ENCODE measurements around the gene NOP56.
A peak's percentile ranks its signal among the peaks of the same experiment; 100 is the strongest.

NOP56 gene

DNA sequence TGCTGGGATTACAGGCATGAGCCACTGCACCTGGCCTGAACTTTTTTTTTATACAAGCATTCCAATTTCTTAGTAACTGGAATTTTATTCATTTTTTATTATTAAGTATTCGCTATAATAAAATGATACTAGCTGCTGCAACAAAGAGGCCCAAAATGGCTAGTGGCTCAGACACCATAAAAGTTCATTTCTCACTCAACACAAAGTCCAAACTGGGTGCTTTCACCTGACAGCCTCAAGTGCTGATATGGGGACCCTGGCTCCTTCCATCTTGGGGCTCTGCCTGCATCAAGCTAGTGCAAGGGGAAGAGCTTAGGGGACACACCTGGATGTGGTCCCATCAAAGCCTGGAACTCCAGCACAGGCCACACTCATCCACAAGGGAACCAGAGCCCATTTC, 12.2 kb upstream of the NOP56 start:
- no peak for DNase-seq (ENCODE audit: low read depth in 2 of 3, low spot score in 1 of 3)

DNA sequence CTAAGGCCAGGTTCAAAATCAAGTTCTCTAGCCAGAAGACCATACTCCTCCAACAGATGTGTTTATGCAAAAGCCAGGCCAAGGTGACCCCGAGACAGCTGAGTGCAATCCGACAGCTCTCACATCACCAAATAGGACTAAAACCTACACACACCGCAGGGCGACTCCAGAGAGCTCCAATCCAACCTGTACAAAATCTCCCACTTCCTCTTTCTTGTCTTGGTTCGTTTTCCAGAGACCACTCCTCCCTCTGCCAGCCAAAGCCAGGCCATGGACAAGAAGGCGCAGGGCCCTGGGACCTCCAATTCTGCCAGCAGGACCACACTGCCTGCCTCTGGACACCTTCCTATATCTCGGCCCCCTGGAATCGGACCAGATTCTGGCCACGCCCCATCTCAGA, 11.5 kb upstream of the NOP56 start:
- no peak for DNase-seq (ENCODE audit: low read depth in 2 of 3, low spot score in 1 of 3)

DNA sequence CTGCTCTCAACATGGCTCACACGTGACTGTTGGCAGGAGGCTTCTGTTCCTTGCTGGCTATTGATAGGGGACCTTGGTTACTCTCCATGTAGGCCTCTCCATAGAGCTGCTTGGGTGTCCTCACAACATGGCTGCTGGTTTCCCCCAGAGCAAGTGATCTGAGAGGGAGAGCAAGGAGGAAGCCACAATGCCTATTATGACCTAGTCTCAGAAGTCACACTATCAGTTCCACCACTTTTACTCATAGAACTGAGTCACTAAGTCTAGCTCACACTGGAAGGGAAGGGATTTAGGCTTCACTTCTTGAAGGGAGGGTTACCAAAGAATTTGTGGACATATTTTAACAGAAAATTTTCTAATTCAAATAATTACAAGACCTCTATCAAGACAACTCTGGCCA, 8.7 kb upstream of the NOP56 start:
- no peak for DNase-seq (ENCODE audit: low read depth in 2 of 3, low spot score in 1 of 3)

DNA sequence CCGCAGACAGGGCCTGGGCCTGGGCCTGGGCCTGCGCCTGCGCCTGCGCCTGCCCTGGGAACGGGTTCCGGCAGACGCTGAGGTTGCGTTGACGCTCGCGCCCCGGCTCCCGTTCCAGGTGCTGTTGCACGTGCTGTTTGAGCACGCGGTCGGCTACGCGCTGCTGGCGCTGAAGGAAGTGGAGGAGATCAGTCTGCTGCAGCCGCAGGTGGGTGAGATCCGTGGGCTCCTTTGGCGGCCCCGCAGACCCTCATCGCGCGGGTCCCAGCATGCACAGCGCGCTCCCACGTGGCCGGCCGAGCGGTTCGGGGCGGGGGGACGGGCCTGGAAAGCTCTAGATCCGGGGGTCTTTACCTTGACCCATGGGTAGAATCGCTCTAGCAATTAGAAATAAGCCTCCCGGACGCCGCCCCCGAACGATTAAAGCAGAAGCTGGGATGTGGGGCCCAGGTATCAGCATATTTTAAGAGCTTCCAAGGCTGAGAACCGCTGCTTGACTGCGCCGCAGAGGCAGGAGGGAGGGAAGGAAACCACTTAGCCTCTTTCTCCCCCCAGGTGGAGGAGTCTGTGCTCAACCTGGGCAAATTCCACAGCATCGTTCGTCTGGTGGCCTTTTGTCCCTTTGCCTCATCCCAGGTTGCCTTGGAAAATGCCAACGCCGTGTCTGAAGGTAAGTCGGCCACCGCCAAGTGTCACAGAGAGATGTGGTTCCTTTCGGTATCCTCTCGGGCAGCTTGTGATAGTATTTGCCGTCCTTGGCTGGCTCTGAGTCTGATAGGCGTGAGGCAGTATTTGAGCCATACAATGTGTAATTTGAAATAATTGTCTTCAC, 508 bp downstream of the NOP56 start:
- DNase-seq (ENCODE audit: low read depth in 2 of 3, low spot score in 1 of 3): no peak

DNA sequence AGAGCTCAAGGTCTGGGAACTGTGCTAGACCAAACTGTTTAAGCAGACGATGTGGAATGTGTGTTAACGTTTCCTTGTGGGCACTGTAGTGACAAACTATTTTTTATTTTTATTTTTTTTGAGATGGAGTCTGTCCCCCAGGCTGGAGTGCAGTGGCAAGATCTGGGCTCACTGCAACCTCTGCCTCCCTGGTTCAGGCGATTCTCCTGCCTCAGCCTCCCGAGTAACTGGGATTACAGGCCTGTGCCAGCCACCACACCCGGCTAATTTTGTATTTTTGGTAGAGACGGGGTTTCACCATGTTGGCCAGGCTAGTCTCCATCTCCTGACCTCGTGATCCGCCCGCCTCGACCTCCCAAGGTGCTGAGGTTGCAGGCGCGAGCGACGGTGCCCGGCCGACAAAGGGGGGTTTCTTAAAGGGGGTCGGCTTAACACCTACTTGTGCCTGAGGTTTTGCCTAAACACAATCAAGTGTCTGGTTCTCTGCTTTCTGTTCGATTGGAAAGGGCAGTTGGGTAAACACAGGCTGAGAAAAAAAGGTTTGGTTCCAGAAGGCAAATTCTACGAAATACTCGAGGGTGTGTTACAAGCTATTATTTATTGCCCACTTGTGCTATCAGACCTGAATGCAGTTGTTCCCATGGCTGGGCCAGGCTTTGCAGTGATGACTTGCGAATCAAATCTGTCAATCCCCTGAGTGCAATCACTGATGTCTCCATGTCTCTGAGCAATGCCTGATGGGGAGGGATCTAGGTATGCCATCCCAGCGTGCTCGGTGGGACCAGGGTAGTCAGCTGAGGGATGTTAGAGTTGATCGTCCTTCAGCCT, 1.3 kb downstream of the NOP56 start:
- DNase-seq (ENCODE audit: low read depth in 2 of 3, low spot score in 1 of 3): no peak

DNA sequence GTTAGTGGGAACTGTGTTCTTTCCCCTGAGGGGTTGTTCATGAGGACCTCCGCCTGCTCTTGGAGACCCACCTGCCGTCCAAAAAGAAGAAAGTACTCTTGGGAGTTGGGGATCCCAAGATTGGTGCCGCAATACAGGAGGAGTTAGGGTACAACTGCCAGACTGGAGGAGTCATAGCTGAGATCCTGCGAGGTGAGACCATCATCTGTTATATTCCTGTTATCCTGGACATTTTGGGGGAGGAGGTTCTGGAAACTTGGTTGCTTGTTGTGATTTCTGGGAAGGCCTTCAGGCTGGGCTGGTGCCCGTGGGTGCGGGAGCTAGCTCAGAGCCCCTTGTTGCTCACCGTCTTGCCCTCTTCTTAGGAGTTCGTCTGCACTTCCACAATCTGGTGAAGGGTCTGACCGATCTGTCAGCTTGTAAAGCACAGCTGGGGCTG, 2.0 kb downstream of the NOP56 start:
- no peak for DNase-seq (ENCODE audit: low read depth in 2 of 3, low spot score in 1 of 3)

DNA sequence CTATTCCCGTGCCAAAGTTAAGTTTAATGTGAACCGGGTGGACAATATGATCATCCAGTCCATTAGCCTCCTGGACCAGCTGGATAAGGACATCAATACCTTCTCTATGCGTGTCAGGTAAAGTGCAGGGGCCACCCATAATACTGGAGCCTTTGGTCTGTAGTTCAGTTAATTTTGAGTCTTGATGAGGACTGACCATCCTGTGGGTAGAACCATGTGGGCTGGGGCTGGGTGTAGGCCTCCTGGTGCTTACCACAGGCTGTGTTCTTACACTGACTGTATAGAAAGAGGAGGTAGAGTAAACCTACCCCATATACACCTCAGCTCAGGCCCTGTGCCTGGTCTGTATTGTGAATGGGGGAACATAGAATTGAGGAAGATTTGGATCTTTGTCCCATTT, 2.4 kb downstream of the NOP56 start:
- no peak for DNase-seq (ENCODE audit: low read depth in 2 of 3, low spot score in 1 of 3)

DNA sequence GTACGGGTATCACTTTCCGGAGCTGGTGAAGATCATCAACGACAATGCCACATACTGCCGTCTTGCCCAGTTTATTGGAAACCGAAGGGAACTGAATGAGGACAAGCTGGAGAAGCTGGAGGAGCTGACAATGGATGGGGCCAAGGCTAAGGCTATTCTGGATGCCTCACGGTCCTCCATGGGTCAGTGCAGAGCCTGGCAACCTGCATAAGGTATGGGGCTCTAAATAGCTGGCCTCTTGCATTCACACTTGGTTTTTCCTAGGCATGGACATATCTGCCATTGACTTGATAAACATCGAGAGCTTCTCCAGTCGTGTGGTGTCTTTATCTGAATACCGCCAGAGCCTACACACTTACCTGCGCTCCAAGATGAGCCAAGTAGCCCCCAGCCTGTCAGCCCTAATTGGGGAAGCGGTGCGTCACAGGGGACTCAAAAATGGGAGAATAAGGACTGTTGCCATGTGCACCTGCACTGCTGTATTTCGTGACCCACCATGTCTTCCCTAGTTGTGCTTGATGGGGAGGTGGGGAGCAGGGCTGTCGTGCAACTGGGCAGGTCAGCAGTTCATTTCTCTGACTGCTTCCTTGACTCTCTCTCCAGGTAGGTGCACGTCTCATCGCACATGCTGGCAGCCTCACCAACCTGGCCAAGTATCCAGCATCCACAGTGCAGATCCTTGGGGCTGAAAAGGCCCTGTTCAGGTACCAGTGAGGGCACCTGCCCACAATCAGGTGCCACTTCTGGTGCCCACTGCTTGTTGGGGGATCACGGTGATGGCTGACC, 3.1 kb downstream of the NOP56 start:
- DNase-seq (ENCODE audit: low read depth in 2 of 3, low spot score in 1 of 3): no peak

DNA sequence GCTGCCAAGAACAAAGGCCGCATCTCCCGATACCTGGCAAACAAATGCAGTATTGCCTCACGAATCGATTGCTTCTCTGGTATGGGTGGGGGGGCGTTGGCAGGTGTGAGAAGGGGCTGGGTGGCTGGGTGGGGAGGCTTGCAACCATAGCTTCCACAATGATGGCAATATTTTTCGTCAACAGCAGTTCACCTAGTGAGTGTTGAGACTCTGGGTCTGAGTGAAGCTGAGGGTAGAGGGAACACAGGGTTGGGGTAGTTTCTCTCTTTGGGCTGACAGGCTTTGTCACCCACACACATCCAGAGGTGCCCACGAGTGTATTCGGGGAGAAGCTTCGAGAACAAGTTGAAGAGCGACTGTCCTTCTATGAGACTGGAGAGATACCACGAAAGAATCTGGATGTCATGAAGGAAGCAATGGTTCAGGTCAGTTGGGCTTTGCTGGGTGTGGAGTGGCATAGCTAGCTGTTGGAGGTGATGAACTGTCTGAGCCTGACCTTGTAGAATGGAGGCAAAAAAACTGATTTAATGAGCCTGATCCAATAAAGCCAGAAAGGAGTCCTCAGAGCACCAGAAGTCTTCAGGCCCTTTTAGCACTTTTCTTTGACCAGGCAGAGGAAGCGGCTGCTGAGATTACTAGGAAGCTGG, 4.2 kb downstream of the NOP56 start:
- DNase-seq (ENCODE audit: low read depth in 2 of 3, low spot score in 1 of 3): no peak

DNA sequence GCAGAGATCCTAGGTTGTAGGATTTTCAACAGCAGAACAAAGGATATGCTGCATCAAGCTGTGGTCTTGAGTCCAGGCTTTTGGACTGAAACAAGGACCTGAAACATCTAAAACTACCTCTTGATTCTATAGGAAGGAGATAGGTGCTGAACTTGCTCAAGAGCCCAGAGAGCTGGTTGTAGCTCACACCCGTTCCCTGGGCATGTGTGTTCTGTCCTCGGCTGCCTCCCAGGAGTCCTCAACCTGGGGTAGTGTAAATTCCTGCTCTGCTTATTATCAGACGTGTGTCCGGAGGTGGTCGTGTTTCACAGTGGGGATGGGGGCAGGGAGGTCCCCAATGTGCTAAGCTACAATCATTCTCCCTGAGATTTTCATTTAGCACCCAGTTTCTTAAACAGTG, 4.8 kb downstream of the NOP56 start:
- no peak for DNase-seq (ENCODE audit: low read depth in 2 of 3, low spot score in 1 of 3)

DNA sequence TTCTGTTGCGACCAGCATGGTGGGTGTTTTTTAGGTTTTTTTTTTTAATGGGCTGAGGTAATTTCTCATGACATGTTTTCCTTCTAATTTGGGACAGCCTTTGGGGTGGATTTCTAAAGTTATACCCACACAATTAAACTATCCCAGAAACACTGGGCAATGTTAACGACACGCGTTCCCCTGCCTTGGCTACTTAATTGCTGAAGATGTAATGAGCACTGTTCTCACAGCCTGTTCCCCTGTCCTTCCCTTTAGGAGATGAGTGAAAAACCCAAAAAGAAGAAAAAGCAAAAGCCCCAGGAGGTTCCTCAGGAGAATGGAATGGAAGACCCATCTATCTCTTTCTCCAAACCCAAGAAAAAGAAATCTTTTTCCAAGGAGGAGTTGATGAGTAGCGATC, 5.2 kb downstream of the NOP56 start:
- no peak for DNase-seq (ENCODE audit: low read depth in 2 of 3, low spot score in 1 of 3)

DNA sequence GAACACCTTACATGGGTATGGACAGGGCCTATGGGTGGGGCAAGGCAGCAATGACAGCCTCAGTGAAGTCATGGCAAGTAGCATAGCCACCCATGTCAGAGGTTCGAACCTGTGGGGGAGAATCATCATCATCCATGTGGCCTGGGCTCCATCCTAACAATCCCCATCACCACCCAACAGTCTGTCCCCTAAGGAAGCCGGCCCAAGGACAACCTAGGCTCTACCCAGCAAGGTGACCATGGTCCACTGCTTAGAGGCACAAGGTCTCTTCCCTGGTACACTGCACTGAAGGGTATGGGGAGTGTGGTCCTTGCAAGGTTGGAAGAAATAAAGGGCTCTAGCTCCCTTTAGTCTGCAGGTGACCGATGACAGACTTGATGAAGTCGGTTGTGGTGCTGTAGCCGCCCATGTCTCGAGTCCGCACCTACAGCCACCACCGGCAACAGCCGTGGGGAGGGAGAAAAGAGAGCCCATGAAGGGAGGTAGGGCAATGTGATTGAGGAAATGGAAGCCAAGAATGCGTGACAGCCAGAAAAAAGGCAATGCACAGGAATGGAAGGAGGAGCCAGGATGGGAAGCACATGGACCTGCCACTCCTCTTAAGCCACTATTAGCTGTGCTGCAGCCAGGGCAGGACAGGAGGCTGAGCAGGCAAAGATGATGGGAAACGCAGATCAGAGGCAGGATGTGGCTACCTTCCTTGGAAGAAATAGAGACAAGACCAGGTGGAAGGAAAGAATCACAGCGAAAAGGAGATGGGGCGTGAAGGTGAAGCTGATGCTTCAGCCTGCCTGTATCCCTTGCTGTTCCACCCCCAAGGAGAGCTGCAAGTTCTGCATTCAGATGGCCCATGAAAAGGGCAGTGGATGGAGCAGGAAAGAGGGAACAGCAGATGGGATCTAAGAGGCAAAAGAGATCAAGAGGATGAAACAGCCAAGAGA, 6.3 kb downstream of the NOP56 start:
- DNase-seq (ENCODE audit: low read depth in 2 of 3, low spot score in 1 of 3): no peak

DNA sequence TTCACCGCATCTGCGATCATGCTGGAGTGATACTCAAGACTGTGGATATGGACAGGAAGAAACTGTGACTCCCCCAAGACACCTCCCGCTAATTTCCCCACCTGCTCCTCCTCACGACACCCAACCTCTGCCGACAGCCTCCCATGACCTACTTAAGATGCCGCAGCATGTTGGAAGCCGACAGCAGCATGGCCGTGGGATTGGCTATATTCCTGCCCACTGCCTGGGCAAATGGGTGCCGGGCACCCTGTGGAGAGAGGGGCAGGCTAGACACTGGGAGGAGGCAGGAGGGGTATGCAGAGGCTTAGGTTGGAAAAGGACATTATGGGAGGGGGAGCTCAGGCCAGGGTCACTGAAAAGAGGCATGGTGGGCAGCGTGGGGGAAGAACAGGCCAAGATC, 7.1 kb downstream of the NOP56 start:
- no peak for DNase-seq (ENCODE audit: low read depth in 2 of 3, low spot score in 1 of 3)

DNA sequence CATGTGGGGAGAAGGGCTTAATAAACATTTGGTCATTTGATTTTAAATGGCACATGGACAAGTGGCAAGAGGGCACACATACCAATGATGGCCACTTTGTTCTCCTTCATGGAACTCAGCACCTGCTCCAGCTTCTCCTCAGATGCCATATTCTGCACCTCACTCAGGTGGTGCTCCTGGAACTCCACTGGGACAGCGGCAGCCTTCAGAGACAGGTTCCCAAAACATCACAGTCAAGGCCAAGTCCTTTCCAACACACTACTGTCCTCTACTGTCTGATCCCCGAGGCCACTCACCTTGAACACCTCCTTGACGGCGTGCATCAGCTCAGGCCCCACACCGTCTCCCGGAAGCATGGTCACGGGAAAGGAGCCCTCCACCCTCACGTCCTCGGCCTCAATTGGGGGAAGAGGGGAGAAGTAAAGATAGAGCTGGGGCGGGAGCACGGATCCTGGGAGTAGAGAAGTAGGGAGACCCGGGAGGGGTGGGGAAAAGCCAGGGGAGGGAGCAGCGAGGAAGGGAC, 11.0 kb downstream of the NOP56 start:
- DNase-seq (ENCODE audit: low read depth in 2 of 3, low spot score in 1 of 3): no peak

DNA sequence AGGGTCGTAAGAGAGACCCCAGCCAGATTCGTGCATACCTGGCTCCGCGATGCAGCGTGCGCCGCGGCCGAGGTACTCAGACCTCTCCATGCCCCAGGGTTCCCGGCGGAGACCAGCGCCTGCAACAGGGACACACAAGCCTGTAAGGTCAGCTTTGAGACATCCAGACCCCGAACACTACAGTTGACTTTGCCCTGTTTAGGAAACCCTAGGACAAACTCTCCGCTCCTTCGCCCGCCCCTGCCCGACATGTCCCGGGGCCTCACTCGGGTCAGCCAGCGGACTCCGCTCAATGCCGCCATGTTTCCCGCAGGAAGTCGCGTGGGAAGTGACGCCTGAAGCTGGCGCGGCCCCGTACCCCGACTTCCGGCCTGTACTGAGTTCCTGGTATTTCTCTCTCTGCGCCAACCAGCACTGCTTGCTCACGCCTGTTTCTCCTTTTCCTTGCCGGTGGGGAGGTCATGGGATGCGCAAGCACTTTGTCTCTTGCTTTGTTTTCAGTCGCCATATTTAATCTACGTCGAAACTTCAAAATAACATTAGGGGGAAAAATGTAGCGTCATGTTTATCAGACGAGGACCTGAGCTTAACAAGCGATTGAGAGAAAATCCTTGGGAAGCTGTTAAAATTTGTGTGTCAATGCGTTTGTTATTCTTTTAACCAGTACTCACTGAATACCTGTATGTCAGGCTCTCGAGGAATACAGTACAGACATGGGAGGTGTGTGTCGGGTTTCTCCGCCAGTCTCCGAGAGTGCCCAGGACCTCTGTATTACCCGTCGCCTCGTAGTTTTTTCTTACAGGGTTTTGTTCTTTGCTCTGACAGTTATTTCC, 11.7 kb downstream of the NOP56 start, which contains the start of gene IDH3B:
TSS of gene IDH3B (minus strand) at position 330 of the 833 bp plus-strand sequence. CDS start at position 302, 28 bp downstream.
- DNase-seq (ENCODE audit: low read depth in 2 of 3, low spot score in 1 of 3): peak; percentile 84 to 87 (median 87)

DNA sequence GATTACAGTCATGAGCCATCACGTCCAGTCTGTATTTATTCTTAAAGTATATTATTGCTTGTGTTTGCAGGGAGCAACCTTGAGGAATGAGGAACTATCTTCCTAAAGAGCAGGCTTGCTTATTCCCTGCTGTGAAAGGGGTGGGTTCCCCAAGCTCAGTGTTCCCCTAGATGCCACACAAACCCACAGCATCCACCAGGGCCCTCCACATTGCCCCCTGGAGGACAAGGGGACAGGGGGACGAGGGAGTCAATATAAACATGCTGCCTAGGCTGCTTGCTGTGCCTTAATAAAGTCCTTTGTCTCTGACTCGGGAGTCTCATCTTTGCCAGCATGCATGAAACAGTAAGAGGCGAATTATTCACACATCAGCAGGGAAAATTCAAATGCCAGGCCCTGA, 19.5 kb downstream of the NOP56 start:
- DNase-seq (ENCODE audit: low read depth in 2 of 3, low spot score in 1 of 3): no peak

DNA sequence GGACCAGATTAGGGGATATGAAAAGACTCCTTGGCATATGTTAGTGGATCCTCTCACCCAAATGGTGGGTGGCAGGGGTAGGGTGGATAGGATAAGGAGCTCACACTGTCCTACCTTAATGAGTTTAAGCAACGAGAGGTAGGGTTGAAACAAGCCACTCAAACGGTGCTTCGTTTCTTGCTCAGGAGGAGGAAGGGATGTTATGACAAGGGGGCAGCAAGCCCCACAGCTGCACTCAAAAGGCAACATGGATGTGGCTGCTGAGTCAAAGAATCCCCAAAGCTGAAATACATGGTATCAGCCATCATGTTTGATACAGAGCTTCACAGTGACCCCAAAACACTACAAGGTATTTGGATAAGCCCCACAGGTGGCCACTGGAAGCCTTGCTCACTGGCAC, 20.0 kb downstream of the NOP56 start:
- DNase-seq (ENCODE audit: low read depth in 2 of 3, low spot score in 1 of 3): no peak

DNA sequence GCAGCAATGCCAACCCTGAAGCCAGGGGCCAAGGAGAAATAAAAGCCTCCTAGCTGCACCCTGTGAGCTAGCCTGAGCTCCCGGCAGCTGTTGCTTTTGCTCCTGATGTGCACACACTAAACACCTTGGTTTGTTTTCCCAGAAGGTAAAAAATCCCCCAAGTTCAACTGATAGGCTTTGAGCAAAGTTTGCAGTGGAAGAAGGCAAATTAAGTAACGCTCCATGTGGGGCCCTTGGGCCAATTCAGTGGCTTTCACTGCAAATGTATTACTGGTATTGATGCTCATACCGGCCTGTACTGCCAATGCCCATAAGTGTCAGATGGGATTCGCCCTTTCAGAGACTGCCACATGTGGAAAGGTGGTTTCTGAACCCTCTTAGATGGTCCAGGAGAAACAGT, 21.0 kb downstream of the NOP56 start:
- DNase-seq (ENCODE audit: low read depth in 2 of 3, low spot score in 1 of 3): no peak

DNA sequence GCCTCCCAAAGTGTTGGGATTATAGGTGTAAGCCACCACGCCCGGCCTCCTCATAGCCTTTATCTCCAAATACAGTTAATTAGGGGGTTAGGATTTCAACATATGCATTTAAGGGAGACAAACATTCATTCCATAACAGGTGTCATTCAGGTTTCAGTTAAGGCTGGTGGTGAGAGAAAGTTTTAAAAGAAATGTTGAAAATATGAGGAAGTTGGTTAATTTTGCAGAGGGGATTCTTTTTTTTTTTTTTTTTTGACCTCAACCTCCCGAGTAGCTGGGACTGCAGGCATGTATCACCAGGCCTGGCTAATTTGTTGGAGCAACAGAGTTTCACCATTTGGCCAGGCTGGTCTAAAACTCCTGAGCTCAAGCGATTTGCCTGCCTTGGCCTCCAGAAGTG, 27.6 kb downstream of the NOP56 start:
- DNase-seq (ENCODE audit: low read depth in 2 of 3, low spot score in 1 of 3): no peak
